NK-92 (cell line): Measurements from ENCODE around the gene EIF3K.

Source experiments
- DNase-seq: peaks from one replicate; lab custom pipeline; 2025; ENCODE audit not compliant: unreplicated experiment; lab: John Stamatoyannopoulos, UW

The EIF3K gene

GRCh38 chr19:38684078-38684861 is 65.3 kb downstream of the EIF3K start:
- DNase-seq, result no peak

DNA sequence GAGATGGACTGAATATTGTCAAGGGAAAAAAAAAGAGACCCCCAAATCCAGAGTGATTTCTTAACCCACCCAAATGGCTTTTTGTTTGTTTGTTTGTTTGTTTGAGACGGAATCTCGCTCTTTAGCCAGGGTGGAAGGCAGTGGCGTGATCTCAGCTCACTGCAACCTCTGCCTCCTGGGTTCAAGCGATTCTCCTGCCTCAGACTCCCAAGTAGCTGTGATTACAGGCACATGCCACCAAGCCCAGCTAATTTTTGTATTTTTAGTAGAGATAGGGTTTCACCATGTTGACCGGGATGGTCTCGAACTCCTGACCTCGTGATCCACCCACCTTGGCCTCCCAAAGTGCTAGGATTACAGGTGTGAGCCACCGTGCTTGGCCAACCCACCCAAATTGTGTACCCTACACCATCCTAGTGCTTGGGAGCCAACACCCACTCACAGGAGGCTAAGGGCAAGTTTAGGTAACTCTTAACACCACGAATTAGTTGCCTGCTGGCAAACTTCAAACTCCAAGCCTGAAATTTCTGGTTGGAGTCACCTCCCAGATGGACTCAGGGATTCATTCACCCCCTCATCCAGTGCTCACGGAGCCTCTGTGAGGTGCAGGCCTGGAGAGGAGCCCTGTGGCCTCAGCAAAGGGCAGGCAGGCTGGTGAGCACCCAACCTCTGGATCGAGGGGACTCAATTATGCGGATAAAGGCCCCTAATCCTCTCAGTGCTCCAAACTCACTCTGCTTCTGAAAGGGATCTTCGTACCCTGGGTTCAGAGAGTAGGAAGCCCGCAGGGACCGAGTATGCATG is 66.1 kb downstream of the EIF3K start:
- no peak for DNase-seq

DNA sequence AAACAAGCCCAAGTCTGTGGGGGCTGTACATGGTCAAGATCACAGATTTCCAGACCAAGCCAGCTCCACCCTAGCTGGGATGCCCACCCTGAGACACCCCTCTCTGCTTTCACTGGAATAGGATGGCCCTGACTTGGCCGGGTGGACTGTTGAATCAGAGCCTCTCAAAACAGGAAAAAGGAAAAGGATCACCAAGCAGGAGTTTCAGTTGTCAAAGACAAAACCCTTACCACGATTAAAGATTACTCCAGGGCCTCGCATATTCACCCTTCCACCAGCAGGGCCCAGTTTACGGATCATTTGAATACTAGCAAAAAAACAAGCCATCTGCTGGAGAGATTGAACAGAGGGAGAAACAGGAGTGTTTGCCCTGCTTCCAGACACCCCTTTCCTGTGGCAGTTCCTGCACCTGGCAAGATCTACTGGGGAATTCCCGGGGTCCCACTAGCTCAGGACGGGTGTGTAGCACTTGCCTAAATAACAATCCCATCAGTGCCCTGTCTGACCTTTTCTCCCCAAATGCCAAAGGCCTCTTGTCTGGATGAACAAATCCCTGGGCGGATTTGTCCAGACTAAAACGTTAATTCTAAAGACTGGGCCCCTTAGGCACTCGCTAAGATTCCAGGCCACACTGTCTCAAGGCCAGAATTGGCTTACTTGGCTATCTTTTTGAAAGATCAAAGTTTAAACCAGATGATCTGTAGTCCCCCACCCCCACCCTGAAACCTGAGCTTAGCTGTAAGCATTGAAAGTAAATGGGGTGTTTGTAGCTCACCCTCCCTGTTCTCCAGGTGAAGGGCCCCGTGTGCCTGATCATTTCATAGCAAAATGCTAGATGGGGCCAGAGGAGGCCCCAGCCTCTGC is 66.9 kb downstream of the EIF3K start:
- DNase-seq, result no peak

- DNase-seq, result no peak
Measured at GRCh38 chr19:38686530-38686888, 67.5 kb downstream of the EIF3K start.
